Measurements from ENCODE around the gene KLHL34.

DNA sequence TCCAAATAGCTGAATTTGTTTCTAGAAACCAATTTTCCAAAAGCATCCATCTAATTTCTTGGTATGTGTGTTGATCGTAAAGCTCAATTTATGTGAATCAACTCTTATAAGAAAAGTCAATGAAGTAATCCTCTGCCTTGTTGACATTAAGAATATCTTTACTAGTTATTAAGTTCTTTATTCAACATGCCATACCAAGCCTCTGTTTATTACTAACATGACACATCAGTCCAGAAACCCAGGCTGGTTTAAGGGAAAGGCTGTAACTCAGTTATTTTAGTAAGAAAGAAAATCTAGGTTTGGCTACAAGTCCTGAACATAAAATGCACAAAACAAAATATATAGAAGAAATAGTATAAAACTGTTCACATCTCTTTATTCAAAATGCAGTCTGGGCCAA lies 48.0 kb downstream of the KLHL34 start:
- TF ChIP-seq, protein P1, sequence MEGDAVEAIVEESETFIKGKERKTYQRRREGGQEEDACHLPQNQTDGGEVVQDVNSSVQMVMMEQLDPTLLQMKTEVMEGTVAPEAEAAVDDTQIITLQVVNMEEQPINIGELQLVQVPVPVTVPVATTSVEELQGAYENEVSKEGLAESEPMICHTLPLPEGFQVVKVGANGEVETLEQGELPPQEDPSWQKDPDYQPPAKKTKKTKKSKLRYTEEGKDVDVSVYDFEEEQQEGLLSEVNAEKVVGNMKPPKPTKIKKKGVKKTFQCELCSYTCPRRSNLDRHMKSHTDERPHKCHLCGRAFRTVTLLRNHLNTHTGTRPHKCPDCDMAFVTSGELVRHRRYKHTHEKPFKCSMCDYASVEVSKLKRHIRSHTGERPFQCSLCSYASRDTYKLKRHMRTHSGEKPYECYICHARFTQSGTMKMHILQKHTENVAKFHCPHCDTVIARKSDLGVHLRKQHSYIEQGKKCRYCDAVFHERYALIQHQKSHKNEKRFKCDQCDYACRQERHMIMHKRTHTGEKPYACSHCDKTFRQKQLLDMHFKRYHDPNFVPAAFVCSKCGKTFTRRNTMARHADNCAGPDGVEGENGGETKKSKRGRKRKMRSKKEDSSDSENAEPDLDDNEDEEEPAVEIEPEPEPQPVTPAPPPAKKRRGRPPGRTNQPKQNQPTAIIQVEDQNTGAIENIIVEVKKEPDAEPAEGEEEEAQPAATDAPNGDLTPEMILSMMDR (IDR thresholded peaks at IDR 0.05) = no peak
- no peak for TF ChIP-seq POLR2AphosphoS5 (IDR thresholded peaks at IDR 0.05)
- TF ChIP-seq POLR2A (IDR thresholded peaks at IDR 0.05) = no peak

All from breast epithelium (tissue), 3 donors.